SK-N-MC (cell line): ENCODE results near the gene CAPN8.

Source experiments
- DNase-seq: peaks from one replicate; pipeline ENCODE4 v3.0.0-alpha.2; 2011; ENCODE audit warnings: low read depth, low spot score
- H3K27ac ChIP-seq: fragments of 200-600 bp; sonication (generic); 2 replicates; pipeline ENCODE4 v1.5.1; 2016; ENCODE audit warnings: mixed run types
- H3K36me3 ChIP-seq: fragments of 200-600 bp; sonication (generic); 2 replicates; pipeline ENCODE4 v1.6.1; 2017; ENCODE audit warnings: antibody characterized with exemption, low read length, mixed read lengths; ENCODE audit not compliant: insufficient read depth
- H3K4me3 ChIP-seq: fragments of 200-600 bp; sonication (generic); 2 replicates; pipeline ENCODE4 v1.5.1; 2016
- H3K9ac ChIP-seq: fragments of 200-600 bp; sonication (generic); 2 replicates; pipeline ENCODE4 v1.8.0; 2017; ENCODE audit warnings: mixed run types, mixed read lengths; ENCODE audit not compliant: insufficient read length
- H3K9me3 ChIP-seq: fragments of 200-600 bp; sonication (generic); 2 replicates; pipeline ENCODE4 v1.6.1; 2017; ENCODE audit warnings: low read depth, mild to moderate bottlenecking, antibody characterized with exemption, low read length, moderate library complexity, mixed read lengths
- EZH2 ChIP-seq: fragments of 200-600 bp; sonication (generic); IDR thresholded peaks from one replicate; pipeline ENCODE4 v1.6.1; 2017; ENCODE audit warnings: antibody characterized with exemption
- FOXP2 ChIP-seq: optimal IDR thresholded peaks from 2 replicates; pipeline ENCODE3; 2011; ENCODE audit warnings: mild to moderate bottlenecking, moderate library complexity; ENCODE audit not compliant: insufficient read depth; ENCODE audit errors: extremely low read length, control extremely low read depth
- POLR2AphosphoS5 ChIP-seq: IDR thresholded peaks from 2 replicates; pipeline ENCODE4 v1.6.1; 2012; ENCODE audit warnings: mild to moderate bottlenecking, low read depth, low read length, borderline replicate concordance

The CAPN8 gene

DNA sequence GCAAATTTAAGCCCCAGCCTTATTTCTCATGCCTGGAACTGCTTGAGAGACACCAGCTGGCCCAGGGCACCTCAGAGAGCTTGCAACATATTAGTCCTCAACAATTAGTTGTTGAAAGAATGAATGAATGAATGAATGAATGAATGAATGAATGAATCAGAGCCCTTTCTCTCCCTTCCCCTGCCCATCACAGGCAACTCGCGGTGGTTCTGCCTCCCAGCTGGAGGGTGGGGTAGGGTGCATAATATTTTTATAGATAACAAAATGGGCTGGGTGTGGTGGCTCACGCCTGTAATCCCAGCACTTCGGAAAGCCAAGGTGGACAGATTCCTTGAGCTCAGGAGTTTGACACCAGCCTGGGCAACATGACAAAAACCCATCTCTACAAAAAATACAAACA, 162.2 kb downstream of the CAPN8 start:
- no peak overlapping the region for H3K4me3 ChIP-seq
- no peak overlapping the region for H3K27ac ChIP-seq
- H3K36me3 ChIP-seq = no peaks in the 10 kb centered on the region
- H3K9me3 ChIP-seq = no peaks in the 10 kb centered on the region
- no peak for DNase-seq
- TF ChIP-seq POLR2AphosphoS5 (no peak), EZH2 (no peak), FOXP2 (no peak)
- H3K9ac ChIP-seq = no peak overlapping the region

DNA sequence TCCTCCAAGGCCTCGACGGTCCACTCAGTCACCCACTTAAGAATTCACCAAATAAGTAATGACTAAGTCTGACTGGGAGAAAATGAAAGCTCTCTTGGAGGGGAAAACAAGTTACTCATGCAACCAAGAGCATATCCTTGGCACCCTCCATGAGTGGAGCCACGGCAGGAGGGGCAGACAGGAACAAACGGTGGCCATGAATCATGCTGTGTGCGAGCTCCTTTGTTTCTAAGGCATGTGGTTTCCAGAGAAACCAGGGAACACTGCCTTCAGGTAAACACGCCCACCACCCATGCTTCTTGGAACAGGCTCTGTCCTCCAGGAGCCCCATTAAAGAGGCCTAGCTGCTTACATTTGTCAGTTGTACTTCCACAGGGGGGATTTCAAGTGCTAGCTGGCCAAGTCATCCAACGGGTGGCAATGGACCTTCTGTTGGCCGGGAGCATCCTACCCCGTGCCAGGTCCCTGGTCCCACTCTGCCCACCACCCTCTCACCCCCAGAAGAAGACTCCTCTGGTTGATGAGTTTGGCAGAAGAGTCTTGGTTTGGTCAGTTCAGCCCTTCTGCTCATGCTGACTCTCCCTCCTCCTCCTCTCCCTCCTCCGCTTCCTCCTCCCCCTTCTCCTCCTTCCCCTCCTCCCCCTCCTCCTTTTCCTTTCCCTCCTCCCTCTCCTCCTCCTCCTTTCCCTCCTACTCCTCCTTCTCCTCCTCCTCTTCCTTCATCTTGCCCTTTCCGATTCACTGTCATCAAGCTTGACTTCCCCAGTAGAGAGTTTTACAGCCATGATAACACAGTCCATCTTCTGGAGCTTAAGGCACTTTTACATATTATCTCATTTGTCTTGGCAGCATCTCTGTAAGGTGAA, 164.7 kb downstream of the CAPN8 start:
- Histone ChIP-seq H3K4me3 (no peak overlapping the region), H3K36me3 (no peaks in the 10 kb centered on the region), H3K9ac (no peak overlapping the region), H3K9me3 (no peaks in the 10 kb centered on the region), H3K27ac (no peak overlapping the region)
- no peak for DNase-seq
- TF ChIP-seq EZH2 (no peak), POLR2AphosphoS5 (no peak), FOXP2 (no peak)

DNA sequence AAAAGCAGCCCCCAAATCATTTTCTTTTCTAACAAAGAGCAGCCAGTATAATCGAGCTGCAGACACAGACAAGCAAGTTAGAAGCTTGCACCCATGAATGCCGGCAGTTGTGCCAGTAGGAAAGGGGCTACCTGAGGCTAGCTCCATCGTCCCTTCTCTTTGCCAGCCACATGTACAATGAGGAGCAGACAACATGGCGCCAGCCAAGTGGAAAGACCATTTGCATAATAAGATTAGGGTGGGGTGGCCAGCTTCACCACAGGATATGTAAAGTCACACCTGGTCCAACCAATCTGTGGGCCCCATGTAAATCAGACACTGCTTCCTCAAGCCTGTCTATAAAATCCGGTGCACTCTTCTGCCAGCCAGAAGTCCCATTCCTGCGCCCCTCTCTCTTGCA, 168.6 kb downstream of the CAPN8 start:
- H3K9me3 ChIP-seq = no peaks in the 10 kb centered on the region
- no peak overlapping the region for H3K9ac ChIP-seq
- TF ChIP-seq EZH2 (no peak), POLR2AphosphoS5 (no peak), FOXP2 (no peak)
- no peak for DNase-seq
- no peak overlapping the region for H3K4me3 ChIP-seq
- no peaks in the 10 kb centered on the region for H3K36me3 ChIP-seq
- H3K27ac ChIP-seq = no peak overlapping the region

DNA sequence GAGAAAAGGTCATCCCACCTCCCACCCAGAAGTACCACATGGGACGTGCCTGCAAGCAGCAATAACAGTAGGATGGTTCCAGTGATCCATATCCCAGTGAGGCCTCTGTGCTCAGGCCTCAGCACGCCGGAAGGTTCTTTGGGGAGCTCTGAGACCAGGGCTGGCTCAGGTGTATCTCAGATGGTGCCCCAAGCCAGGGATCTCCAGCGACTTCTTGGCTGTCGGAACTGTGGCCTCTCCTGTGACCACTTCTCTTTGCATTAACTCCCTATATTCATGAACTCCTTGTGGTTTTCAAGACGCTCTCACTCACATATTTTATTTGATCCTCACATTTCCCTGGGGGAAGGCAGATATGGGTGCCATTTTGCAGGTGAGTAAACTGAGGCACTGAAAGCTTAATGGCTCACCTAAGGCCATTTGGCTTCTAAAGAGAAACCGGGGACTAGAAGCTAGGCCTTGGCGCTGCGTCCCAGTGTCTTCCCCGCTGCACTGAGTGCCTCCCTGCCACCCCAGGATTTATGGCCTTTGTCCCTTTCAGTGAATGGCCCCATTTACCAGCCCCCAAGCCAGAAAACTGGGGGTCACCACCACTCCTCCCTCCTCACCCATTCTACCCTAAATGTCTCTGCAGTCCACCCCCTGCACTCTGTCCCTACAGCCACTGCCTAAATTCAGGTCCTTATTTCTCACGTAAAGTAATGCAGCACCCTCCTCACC, 170.4 kb downstream of the CAPN8 start:
- H3K4me3 ChIP-seq = no peak overlapping the region
- H3K27ac ChIP-seq = no peak overlapping the region
- no peaks in the 10 kb centered on the region for H3K9me3 ChIP-seq
- H3K9ac ChIP-seq = no peak overlapping the region
- H3K36me3 ChIP-seq = no peaks in the 10 kb centered on the region
- no peak for TF ChIP-seq FOXP2
- TF ChIP-seq POLR2AphosphoS5 = no peak
- no peak for TF ChIP-seq EZH2
- no peak for DNase-seq

DNA sequence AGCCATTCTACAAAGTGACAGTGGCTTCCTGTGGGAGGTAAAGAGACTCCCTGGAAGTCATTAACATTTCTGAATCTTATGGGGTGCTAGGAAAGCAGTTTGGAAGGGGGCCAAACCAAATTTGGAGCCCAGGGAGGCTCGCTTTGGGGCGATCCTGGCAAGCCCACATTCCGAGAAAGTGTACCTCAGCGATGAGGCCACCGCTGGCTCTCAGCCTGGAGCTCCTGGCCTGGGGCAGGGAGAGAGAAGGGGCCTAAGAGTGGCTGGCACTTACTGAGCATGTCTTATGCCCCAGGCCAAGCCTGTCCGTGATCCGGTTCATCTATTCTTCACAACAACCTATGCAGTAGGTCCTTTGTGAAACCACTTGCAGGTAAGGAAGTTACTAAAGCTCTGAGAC, 173.5 kb downstream of the CAPN8 start:
- Histone ChIP-seq H3K9ac (no peak overlapping the region), H3K9me3 (no peaks in the 10 kb centered on the region), H3K36me3 (no peaks in the 10 kb centered on the region), H3K4me3 (no peak overlapping the region), H3K27ac (no peak overlapping the region)
- DNase-seq = no peak
- TF ChIP-seq EZH2 = no peak
- TF ChIP-seq FOXP2 = no peak
- TF ChIP-seq POLR2AphosphoS5 = no peak
